Jurkat, Clone E6-1 (cell line): ENCODE data around the gene CNTN6. TPM values are rescaled to one million over a fixed set of nuclear protein-coding genes. Genes with fewer than 3 reads are reported as not detected.
A peak's percentile ranks its signal among the peaks of the same experiment; 100 is the strongest.

Experiments
- DNase-seq: peaks from one replicate; pipeline ENCODE4 v3.0.0-alpha.2; 2011; ENCODE audit warnings: low read depth, low spot score
- H3K4me3 ChIP-seq: 2 replicates; pipeline ENCODE4 v1.5.1; 2011; ENCODE audit warnings: mild to moderate bottlenecking, low read length, control low read depth, moderate library complexity
- polyA plus RNA-seq: library from polyadenylated mRNA; unstranded; fragments of >200 nt; gene quantifications from one replicate; pipeline ENCODE4 v1.2.1, GENCODE V29; 2012; ENCODE audit warnings: missing spikeins; ENCODE audit not compliant: insufficient read length, insufficient read depth

The CNTN6 gene
- polyA plus RNA-seq, result not detected

GRCh38 chr3:1092771-1093170 is at the start of gene CNTN6:
Gene CNTN6 (plus strand): TSS chr3:1093024. CDS start chr3:1148009, 54,985 bp downstream.
- DNase-seq, result no peak
- H3K4me3 ChIP-seq, result no peak within 1 kb of the TSS

- H3K4me3 ChIP-seq, result no peak overlapping the region
- no peak for DNase-seq
Observed at GRCh38 chr3:1048558-1048957, 44.3 kb upstream of the CNTN6 start.

GRCh38 chr3:1055870-1056269 is 37.0 kb upstream of the CNTN6 start:
- no peak for DNase-seq
- no peak overlapping the region for H3K4me3 ChIP-seq

- H3K4me3 ChIP-seq, result no peak overlapping the region
- no peak for DNase-seq
Observed at GRCh38 chr3:1056744-1057143, 36.1 kb upstream of the CNTN6 start.

GRCh38 chr3:1057436-1057835 is 35.4 kb upstream of the CNTN6 start:
- no peak for DNase-seq
- H3K4me3 ChIP-seq, result no peak overlapping the region

GRCh38 chr3:1068985-1069384 is 23.8 kb upstream of the CNTN6 start:
- DNase-seq, result no peak
- no peak overlapping the region for H3K4me3 ChIP-seq

DNA sequence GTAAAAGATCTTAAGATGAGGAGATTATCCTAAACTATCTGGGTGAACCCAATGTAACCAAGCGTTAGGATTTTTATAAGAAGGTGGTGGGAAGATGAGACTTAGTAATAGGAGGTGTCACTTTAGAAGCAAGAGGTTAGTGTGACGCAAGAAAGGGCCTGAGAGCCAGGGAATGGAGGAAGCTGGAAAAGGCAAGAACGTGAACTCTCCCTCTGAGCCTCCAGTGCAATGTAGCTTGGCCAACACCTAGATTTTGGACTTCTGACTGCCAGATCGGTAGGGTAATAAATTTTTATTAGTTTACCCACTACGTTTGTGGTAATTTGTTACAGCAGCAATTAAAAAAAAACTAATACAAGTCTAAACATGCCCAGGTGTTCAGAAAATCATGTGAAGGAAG is 20.8 kb upstream of the CNTN6 start:
- DNase-seq, result no peak
- no peak overlapping the region for H3K4me3 ChIP-seq

DNA sequence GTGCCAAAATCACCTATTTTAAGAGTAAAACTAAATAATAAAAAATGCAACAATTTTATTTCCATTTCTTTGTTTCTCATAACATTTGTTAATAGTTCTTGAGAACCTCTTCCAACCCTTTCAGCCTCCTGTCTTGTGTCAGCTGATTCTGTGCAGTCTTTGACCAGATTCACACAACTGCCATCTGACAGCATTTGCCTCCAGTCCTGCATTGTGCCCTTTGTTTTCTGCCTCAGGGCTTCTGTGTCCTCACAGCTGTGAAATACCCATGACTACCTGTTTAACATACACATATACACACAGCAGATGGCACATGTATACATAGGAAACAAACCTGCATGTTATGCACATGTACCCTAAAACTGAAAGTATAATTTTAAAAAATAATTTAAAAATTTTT is 13.2 kb upstream of the CNTN6 start:
- DNase-seq, result no peak
- no peak overlapping the region for H3K4me3 ChIP-seq

- DNase-seq, result peak; percentile 2
- H3K4me3 ChIP-seq, result no peak overlapping the region
Observed at GRCh38 chr3:1082108-1082507, 10.7 kb upstream of the CNTN6 start.

GRCh38 chr3:1087066-1087560 is 5.7 kb upstream of the CNTN6 start:
- no peak overlapping the region for H3K4me3 ChIP-seq
- no peak for DNase-seq

DNA sequence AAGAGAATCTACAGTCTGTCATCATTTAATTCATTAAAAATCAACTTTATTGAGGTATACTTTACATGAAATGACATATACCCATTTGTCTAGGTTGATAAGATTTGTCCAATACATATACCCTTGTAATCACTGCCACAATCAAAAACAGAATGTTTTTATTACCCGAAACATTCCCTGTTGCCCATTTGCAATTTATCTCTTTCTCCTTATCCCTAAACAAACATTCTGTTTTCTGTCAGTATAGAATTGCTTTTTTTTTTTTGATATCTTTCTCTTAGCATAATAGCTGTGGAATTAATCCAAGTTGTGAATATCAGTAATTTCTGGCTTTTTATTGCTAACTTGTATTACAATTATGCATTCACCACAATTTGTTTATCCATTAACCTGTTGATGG is 4.3 kb upstream of the CNTN6 start:
- no peak for DNase-seq
- no peak overlapping the region for H3K4me3 ChIP-seq

DNA sequence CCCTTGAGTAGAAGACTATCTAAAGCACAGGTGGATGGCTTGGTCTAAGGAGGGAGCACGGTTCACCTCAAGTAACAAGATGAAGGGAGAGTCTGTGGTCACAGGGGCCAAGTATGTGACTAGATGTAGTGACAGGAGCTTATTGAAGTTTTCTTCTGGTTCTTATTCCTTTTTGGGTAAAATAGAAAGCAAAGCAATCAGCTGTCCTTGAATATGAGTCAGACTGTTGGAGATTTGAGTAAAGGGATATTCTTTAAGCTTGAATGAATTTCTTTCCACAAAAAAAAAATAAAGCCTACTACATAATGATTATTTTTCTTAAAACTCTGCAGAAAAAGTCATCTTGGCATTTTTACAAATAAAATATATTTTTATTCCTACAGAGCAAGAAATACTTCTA is 1.5 kb upstream of the CNTN6 start:
- H3K4me3 ChIP-seq, result no peak overlapping the region
- DNase-seq, result no peak

DNA sequence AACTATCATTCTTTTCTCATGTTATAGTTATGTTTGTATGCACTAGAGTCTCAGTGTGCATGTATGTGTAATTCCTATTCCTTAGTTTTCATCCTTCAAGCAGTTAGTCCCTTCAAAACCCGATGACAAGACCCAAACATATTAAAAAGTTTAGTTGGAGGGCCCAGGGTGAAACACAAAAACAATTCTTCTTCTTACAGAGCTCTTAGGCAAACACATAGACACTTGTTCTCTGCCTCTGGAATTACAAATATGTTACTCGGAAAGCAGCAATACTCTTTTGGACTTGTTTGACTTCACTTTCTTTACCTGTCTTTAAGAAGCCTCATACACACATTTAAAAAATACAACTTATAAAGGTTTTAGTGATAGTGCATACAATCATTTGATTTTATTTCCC is 763 bp upstream of the CNTN6 start:
- no peak overlapping the region for H3K4me3 ChIP-seq
- no peak for DNase-seq

DNA sequence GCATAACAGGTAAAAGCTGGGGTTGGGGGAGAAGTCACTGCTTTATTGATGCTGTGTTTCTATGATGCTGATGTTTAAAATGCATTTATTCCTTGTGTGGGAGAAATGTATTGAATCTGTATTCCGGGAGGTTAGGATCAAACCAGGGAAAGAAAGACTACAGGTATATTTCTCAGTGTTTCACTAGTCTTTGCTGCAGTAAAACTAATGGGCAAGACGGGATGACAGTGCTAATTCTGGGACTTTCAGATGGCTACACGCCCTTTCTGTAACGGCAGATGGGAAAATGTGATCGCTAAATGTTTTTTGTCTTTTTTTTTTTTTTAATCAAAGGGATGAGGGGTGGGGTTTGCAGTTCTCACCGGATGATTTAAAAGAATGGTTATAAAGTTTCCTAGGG is 393 bp downstream of the CNTN6 start:
- no peak overlapping the region for H3K4me3 ChIP-seq
- no peak for DNase-seq

- H3K4me3 ChIP-seq, result no peak overlapping the region
- DNase-seq, result no peak
Observed at GRCh38 chr3:1103525-1103924, 10.7 kb downstream of the CNTN6 start.

DNA sequence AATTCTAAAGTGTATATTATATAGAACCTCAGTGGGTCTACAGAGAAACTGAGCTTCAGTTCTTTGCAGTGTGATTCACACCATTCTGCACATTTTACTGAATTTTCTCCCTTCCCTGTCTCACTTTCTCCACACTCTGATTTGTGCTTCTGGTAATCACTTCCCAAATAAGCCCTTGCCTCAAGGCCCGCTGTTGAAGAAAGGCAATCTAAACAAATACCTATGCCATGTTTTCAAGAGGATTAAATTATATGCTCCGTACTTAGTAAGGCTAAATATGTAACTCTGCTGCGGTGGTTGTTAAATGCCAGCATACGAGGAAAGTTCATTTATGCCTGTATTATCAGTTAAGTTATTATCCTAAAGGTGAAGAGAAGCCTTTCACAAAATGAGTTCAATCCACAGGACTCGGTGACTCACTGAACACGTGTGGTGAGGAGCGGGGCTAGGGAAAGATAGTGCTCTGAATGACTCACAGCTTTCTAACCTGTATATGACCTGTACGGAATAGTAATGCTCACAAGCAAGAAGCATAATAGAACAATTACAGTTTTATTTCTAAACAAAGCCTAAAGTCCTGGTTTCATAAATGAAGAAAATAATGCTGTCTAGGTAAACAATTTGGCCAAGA is 25.1 kb downstream of the CNTN6 start:
- DNase-seq, result no peak
- H3K4me3 ChIP-seq, result no peak overlapping the region

DNA sequence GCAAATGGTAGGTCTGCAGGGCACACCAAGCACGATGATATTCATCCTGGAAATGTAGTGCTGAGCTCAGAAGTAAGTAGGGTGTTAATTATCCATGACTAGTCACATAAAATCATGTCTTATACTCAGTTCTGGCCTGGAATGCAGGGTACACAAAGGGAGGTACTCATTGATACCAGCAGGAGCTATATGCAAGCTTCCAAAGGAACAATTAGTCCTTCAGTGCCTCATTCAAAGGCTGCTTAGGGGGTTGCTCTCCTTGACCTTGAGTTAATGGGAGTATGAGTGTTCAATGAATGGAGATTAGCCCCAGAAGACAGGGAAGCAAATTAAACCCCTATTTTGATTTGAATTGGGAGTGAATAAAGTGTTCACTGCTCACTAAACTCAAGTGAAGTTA is 38.3 kb downstream of the CNTN6 start:
- no peak overlapping the region for H3K4me3 ChIP-seq
- no peak for DNase-seq

- DNase-seq, result no peak
- H3K4me3 ChIP-seq, result no peak overlapping the region
Observed at GRCh38 chr3:1135194-1135593, 42.4 kb downstream of the CNTN6 start.

GRCh38 chr3:1138036-1138435 is 45.2 kb downstream of the CNTN6 start:
- no peak overlapping the region for H3K4me3 ChIP-seq
- no peak for DNase-seq

DNA sequence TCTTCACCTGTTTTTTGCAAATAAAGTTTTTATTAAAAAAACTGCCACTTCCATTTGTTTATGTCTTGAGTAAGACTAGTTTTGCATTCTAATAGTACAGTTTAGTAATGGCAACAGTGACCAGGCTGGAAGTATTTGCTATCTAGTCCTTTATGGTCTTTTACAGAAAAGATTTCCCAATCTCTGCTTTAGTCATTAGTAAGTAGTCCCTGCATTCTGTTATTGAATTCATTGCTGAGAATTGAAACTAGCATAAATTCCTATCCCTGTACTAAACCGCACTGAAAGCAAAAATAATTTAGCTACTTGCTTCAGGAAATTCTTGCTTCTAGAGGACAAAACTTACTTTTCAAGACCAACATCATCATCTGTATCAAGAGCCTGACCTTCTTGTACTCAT is 46.2 kb downstream of the CNTN6 start:
- no peak overlapping the region for H3K4me3 ChIP-seq
- DNase-seq, result no peak

DNA sequence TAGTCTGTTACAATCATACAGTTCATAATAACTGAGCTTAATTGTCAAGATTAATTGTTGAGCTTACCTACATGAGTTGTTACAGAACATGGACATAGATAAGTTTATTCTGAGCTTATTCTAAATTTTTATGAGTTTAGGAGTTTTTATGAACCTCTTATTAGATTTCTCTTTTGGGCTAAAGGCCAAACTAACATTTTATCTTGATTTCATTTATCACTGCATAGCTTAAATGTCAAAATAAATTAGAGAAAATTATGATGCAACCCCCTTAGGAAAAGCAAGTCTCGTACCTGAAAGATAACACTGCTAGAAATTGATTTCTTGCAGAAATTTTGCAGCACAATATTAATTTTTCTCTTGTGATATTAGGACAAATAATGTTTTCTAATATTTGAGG is 54.5 kb downstream of the CNTN6 start:
- H3K4me3 ChIP-seq, result no peak overlapping the region
- no peak for DNase-seq
